Measurements from ENCODE around the gene KLHL40.

The KLHL40 gene, protein sequence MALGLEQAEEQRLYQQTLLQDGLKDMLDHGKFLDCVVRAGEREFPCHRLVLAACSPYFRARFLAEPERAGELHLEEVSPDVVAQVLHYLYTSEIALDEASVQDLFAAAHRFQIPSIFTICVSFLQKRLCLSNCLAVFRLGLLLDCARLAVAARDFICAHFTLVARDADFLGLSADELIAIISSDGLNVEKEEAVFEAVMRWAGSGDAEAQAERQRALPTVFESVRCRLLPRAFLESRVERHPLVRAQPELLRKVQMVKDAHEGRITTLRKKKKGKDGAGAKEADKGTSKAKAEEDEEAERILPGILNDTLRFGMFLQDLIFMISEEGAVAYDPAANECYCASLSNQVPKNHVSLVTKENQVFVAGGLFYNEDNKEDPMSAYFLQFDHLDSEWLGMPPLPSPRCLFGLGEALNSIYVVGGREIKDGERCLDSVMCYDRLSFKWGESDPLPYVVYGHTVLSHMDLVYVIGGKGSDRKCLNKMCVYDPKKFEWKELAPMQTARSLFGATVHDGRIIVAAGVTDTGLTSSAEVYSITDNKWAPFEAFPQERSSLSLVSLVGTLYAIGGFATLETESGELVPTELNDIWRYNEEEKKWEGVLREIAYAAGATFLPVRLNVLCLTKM

DNA sequence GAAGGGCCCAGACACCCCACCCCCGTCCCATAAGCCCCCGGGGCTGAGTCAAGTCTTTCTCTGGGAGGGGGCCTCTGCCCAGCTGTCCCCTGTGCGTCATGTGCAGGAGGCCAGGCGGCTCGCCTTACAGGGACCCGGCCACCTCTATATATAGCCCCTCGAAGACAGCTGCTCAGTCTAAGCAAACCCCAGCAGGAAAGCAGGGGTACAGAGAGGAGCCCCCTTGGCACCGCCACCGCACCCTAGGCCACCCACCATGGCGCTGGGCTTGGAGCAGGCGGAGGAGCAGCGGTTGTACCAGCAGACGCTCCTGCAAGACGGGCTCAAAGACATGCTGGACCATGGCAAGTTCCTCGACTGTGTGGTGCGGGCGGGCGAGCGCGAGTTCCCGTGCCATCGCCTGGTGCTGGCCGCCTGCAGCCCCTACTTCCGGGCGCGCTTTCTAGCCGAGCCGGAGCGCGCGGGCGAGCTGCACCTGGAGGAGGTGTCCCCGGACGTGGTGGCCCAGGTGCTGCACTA lies at the start of gene KLHL40:
KLHL40 (plus strand) TSS at position 175 of the 519 bp plus-strand sequence; CDS start at position 257, 82 bp downstream.
- DNase-seq (ENCODE audit: low read depth in 2 of 2) = no peak

DNA sequence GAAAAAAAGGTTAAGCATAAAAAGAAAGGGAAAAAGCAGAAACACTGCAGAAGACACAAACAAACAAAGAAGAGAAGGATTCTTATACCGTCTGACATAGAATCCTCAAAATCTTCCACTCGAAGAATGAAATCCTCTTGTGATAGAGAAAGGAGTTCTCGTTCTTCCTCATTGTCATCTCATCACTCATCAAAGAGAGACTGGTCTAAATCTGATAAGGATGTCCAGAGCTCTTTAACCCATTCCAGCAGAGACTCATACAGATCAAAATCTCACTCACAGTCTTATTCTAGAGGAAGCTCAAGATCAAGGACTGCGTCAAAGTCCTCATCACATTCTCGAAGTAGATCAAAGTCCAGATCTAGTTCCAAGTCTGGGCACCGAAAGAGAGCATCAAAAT lies 48.3 kb upstream of the KLHL40 start:
- no peak for DNase-seq (ENCODE audit: low read depth in 2 of 2)

DNA sequence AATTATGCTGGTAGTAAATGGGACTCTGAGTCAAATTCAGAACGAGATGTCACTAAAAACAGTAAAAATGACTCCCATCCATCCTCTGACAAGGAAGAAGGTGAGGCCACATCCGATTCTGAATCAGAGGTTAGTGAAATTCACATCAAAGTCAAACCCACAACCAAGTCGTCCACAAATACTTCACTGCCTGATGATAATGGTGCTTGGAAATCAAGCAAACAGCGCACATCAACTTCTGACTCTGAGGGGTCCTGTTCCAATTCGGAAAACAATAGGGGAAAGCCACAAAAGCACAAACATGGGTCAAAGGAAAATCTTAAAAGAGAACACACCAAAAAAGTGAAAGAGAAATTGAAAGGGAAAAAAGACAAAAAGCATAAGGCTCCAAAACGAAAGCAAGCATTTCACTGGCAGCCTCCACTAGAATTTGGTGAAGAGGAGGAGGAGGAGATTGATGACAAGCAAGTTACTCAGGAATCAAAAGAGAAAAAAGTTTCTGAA lies 46.9 kb upstream of the KLHL40 start:
- no peak for DNase-seq (ENCODE audit: low read depth in 2 of 2)

DNA sequence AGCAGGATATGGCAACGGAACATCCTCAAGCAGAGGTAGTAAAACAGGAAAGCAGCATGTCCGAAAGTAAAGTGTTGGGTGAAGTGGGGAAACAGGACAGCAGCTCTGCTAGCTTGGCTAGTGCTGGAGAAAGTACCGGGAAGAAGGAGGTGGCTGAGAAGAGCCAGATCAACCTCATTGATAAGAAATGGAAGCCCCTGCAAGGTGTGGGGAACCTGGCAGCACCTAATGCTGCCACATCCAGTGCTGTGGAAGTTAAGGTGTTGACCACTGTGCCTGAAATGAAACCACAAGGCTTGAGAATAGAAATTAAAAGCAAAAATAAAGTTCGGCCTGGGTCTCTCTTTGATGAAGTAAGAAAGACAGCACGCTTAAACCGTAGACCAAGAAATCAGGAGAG lies 46.1 kb upstream of the KLHL40 start:
- no peak for DNase-seq (ENCODE audit: low read depth in 2 of 2)

GRCh38 chr3:42640129-42640528 lies 45.2 kb upstream of the KLHL40 start:
- DNase-seq (ENCODE audit: low read depth in 2 of 2) = no peak

DNA sequence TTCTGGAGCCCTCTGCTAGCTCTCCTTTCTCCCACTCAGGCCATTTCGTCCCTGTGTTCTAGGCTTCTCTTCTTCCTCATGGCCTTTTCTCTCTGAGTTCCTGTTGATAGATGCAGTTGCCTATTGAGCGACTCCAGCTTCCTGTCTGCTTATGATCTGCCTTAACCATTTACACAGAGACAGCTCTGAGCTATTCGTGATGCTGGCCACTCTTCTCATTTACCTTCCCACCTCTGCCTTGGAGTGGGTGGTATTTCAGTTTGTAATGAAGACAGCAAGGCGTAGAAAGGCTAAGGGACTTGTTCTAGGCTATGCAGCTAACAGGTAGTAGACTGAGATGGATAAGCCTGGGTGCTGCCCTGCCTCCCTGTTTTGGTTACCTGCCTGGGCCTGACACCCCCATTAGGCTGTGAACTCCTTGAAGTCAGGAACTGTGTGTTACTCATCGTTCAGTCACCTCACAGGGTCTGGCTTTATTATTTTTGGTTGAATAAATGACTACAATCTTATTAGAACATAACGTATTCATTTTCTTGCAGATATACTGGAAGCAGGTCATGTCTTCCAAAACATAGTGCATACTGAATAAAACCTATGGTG lies 44.5 kb upstream of the KLHL40 start:
- DNase-seq (ENCODE audit: low read depth in 2 of 2) = no peak

- DNase-seq (ENCODE audit: low read depth in 2 of 2) = no peak
Measured at GRCh38 chr3:42647821-42648459, 37.4 kb upstream of the KLHL40 start.

GRCh38 chr3:42649006-42649405 lies 36.3 kb upstream of the KLHL40 start:
- DNase-seq (ENCODE audit: low read depth in 2 of 2) = no peak

DNA sequence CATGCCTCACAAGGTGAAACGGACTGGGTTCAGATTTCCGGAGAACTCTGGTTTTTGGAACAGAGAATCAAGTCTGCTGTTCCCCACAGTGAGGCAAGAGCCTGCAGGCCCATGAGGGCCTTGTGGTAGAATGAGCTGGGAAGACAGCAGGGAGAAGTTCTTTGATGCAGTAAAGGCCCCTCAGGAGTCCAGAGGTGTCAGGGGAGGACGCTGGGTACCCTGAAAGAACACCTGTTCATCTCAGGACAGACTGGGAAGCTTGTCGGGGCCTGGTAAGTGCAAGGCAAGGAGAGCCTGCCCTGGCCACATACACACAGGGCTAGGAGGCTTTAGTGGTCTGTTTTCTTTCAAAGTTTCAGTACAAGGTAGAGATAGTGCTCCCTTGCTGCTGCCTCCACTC lies 35.6 kb upstream of the KLHL40 start:
- no peak for DNase-seq (ENCODE audit: low read depth in 2 of 2)

DNA sequence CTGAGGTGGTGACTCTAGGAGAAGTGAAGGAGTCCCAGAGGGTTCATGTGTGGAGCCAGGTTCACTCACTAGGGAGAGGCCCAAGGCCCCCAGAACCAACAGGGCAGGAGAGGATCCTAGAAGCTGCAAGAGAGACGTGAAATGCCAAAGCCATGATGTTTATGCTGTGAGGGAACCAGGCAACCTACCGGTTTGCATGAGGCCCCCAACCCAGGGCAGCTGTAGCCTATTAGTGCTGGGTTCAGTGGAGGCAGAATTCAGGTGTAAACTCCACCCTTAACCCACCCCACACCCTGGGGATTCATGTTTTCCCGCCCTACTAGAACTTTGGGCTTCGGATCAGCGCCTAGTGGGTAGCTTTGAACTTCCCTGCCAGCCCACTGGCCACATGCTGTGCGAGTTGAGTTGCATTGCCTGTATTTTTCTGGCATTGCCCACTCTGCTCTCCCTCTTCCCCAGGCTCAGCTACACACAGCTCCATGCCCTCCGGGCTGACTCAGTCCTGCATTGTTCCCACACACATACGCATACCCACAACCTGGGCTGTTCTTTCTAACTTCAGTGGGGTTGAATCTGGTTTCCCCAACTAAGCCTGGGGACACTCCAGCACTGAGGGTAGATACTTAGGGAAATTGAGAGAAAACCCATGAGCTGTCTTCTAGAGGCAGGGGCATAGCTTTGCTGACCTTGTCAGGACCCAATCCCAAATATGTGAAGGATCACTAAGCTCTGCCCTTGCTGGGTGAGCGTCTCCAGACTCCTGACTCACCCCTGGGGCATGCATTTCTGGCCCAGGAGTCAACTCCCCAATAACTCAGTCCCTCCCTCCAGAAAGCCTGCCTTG lies 33.9 kb upstream of the KLHL40 start:
- DNase-seq (ENCODE audit: low read depth in 2 of 2) = no peak

DNA sequence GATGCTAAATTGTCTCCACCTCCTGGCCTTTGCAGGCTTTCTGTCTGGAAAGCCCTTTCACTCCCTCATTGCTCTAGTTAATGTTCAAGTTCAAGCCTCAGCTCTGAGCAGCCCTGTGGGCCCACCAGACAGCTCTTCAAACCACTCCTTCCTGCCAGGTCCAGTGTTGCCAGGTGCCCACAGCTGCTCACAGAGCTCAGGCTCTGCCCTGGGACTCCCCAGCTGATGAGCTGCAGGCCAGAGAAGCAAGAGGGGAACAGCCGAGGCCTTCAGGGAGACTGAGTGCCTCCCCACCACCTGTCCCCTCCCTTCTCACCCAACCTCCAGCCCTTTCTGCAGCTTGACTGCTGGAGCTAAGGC lies 33.1 kb upstream of the KLHL40 start:
- no peak for DNase-seq (ENCODE audit: low read depth in 2 of 2)

- DNase-seq (ENCODE audit: low read depth in 2 of 2) = no peak
Measured at GRCh38 chr3:42652611-42653302, 32.6 kb upstream of the KLHL40 start.

DNA sequence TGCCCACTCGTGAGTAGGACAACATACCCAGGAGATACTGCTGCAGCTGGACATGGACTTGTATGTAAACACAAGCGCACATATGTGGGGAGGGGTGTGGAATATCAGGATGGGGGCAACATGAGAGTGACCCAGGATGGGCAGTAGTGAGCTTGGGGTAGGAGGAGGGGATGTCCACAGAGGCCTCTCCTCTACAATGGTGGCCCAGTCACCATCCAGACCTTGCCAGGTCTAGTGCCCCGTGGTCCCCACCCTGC lies 32.1 kb upstream of the KLHL40 start:
- DNase-seq (ENCODE audit: low read depth in 2 of 2) = no peak

DNA sequence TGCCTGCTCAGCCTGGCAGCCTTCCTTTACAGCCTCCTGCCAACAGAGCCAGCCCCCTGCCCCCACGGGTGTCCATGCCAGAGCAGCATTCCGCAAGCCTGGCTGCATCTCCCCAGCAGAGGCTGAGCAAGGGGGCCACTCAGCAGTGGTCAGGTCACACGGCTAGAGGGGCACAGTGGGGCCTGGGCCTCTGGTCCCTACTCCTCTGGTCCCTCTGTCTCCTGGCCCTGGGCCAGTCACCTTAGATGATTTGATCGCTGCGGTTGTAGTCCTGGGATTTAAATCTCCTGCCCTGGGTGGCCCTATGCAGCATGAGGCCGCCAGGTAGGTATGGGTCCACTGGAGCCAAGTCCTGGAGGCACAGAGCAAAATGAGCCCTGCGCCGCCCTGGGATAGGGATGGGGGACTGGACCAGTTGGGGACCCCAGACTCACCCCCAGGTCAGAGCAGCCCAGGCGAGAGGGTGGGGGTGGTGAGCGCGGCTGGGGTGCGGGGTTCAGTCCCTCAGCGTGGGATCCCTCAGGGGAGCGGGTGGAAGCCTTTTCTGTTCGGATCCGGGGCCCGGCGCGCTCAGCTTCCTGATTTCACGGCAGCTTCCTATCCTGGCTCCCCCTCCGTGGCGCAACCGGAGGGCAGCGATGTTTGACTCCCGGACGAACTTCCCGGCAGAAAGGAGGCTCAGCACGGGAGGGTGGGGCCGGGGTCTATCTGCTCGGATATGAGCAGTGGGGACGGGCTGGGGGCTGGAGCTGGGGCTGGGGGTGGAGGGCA lies 31.6 kb upstream of the KLHL40 start, which contains the start of gene ZBTB47:
ZBTB47 (plus strand) TSS at position 138 of the 771 bp plus-strand sequence. CDS start 4,659 bp downstream, outside the sequence.
- no peak for DNase-seq (ENCODE audit: low read depth in 2 of 2)

GRCh38 chr3:42654331-42655201 lies 30.8 kb upstream of the KLHL40 start:
- no peak for DNase-seq (ENCODE audit: low read depth in 2 of 2)

DNA sequence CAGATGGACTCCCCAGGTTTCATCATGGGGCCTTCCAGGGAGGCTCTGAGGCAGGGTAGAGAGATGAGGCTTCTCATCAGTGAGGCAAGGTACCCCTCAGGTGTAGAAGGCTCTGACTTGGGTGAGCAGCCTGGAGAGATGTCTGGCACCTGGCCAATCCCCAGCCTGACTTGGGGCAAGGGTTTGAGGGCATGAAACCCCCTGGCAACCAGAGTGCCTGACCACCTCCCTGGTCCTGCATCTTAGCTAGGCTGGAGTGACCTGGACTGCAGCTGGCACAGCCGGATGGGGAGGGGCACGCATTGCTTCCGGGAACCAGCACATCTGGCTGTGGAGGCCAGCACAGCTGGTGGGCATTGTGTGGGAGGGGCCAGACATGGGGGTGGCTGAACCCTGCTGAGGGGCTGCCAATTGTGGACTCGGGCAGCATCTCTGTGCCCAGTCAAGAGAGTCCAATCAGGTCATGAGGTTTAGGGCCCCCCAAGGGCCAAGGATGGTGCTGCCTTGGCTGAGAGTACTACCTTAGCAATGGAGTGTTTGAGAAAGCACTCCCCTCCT lies 29.9 kb upstream of the KLHL40 start:
- no peak for DNase-seq (ENCODE audit: low read depth in 2 of 2)

- DNase-seq (ENCODE audit: low read depth in 2 of 2) = no peak
Measured at GRCh38 chr3:42655980-42656679, 29.2 kb upstream of the KLHL40 start.

Measured in stimulated activated CD8-positive, alpha-beta memory T cell treated with anti-CD3 and anti-CD28 coated beads, Interleukin-2, amount 100 ng/mL, for 48 hours (primary cell).